ENCODE results near the gene ST3GAL3.
"Not testable (repeated sequence)": the region's sequence is repeated elsewhere in the genome, so short reads cannot be mapped to it uniquely, and the experiment has no call there.

- not testable (repeated sequence) for TF ChIP-seq CTCF (IDR thresholded peaks at IDR 0.05; ENCODE audit: extremely low read depth in 1 of 2, insufficient read depth in 1 of 2, low read depth in 1 of 2, low read length in 2 of 2); POLR2AphosphoS5 (IDR thresholded peaks at IDR 0.05; ENCODE audit: insufficient read depth, low read depth, low read length); GATA2 (IDR thresholded peaks at IDR 0.05; ENCODE audit: insufficient read depth, insufficient read length, low read depth, low read length); POLR2A (IDR thresholded peaks at IDR 0.05; ENCODE audit: low read depth, low read length); MAX (IDR thresholded peaks at IDR 0.05; ENCODE audit: insufficient read depth, insufficient read length)
These were observed 70.6 kb downstream of the ST3GAL3 start for GRCh38 chr1:43777916-43778315.
